Large intestine (tissue), 12 donors: Measurements from ENCODE around the gene HSD17B2. TPM values are rescaled to one million over a fixed set of nuclear protein-coding genes. Genes with fewer than 3 reads are reported as not detected.

ENCODE experiments used
- DNase-seq, 2 donors: peaks; one replicate each; pipeline versions ENCODE4 v3.0.0 to v3.0.0-alpha.2; 2013
- H3K27ac ChIP-seq: one replicate; pipeline ENCODE4 v1.5.1; 2013; ENCODE audit warnings: low read length
- H3K27me3 ChIP-seq: 2 replicates; pipeline ENCODE4 v1.6.1; 2013; ENCODE audit warnings: low read length; ENCODE audit not compliant: control insufficient read depth, insufficient read depth
- H3K36me3 ChIP-seq: 2 replicates; pipeline ENCODE4 v1.6.1; 2013; ENCODE audit warnings: low read length; ENCODE audit not compliant: control insufficient read depth, insufficient read depth
- H3K4me1 ChIP-seq: one replicate; pipeline ENCODE4 v1.6.1; 2013; ENCODE audit warnings: low read length; ENCODE audit not compliant: control insufficient read depth, insufficient read depth
- H3K4me3 ChIP-seq: one replicate; pipeline ENCODE4 v1.5.1; 2013; ENCODE audit warnings: low read length
- H3K9me3 ChIP-seq: one replicate; pipeline ENCODE4 v1.6.1; 2013; ENCODE audit warnings: mild to moderate bottlenecking, low read depth, low read length, moderate library complexity; ENCODE audit not compliant: control insufficient read depth
- WGBS: methylation state at CpG from one replicate; pipeline ENCODE4 v1.1.5; 2013; ENCODE audit warnings: low lambda C conversion rate; ENCODE audit not compliant: insufficient coverage; 5-methylcytosine and 5-hydroxymethylcytosine counted together
- long read RNA-seq, 11 donors: transcript quantifications; one replicate each; lab custom pipeline, GENCODE V29; 2026
- polyA plus RNA-seq: library from polyadenylated mRNA; unstranded; fragments of 120-200 nt; gene quantifications from one replicate; pipeline ENCODE4 v1.2.1, GENCODE V29; 2013

The HSD17B2 gene, protein sequence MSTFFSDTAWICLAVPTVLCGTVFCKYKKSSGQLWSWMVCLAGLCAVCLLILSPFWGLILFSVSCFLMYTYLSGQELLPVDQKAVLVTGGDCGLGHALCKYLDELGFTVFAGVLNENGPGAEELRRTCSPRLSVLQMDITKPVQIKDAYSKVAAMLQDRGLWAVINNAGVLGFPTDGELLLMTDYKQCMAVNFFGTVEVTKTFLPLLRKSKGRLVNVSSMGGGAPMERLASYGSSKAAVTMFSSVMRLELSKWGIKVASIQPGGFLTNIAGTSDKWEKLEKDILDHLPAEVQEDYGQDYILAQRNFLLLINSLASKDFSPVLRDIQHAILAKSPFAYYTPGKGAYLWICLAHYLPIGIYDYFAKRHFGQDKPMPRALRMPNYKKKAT
- polyA plus RNA-seq, result 69.5 TPM
- long read RNA-seq, donor 1, full-length matches to known transcripts, result 28 of 37 reads
- long read RNA-seq, donor 1, partial matches to known transcripts, result 9 of 37 reads
- long read RNA-seq, donor 1, other reads (novel, unspliced or antisense), result 0 of 37 reads
- long read RNA-seq, donor 2, full-length matches to known transcripts, result 37 of 84 reads
- long read RNA-seq, donor 2, partial matches to known transcripts, result 47 of 84 reads
- long read RNA-seq, donor 2, other reads (novel, unspliced or antisense), result 0 of 84 reads
- long read RNA-seq, donor 3, result 0 reads
- long read RNA-seq, donor 4, result 0 reads
- long read RNA-seq, donor 5, transcript HSD17B2-201 (5 exons, 1,455 nt), result major isoform, 17 of 35 reads
- long read RNA-seq, donor 5, partial matches to known transcripts, result 16 of 35 reads
- long read RNA-seq, donor 5, other reads (novel, unspliced or antisense), result 0 of 35 reads
- long read RNA-seq, donor 6, transcript HSD17B2-201 (5 exons, 1,455 nt), result major isoform, 64 of 124 reads
- long read RNA-seq, donor 6, partial matches to known transcripts, result 60 of 124 reads
- long read RNA-seq, donor 6, other reads (novel, unspliced or antisense), result 0 of 124 reads
- long read RNA-seq, donor 7, transcript HSD17B2-201 (5 exons, 1,455 nt), result major isoform, 12 of 22 reads
- long read RNA-seq, donor 7, partial matches to known transcripts, result 10 of 22 reads
- long read RNA-seq, donor 7, other reads (novel, unspliced or antisense), result 0 of 22 reads
- long read RNA-seq, donor 8, transcript HSD17B2-201 (5 exons, 1,455 nt), result major isoform, 37 of 81 reads
- long read RNA-seq, donor 8, partial matches to known transcripts, result 41 of 81 reads
- long read RNA-seq, donor 8, other reads (novel, unspliced or antisense), result 0 of 81 reads
- long read RNA-seq, donor 9, transcript HSD17B2-201 (5 exons, 1,455 nt), result major isoform, 31 of 57 reads
- long read RNA-seq, donor 9, partial matches to known transcripts, result 25 of 57 reads
- long read RNA-seq, donor 9, other reads (novel, unspliced or antisense), result 0 of 57 reads
- long read RNA-seq, donor 10, full-length matches to known transcripts, result 54 of 102 reads
- long read RNA-seq, donor 10, partial matches to known transcripts, result 48 of 102 reads
- long read RNA-seq, donor 10, other reads (novel, unspliced or antisense), result 0 of 102 reads
- long read RNA-seq, donor 11, transcript HSD17B2-201 (5 exons, 1,455 nt), result major isoform, 28 of 44 reads
- long read RNA-seq, donor 11, partial matches to known transcripts, result 15 of 44 reads
- long read RNA-seq, donor 11, other reads (novel, unspliced or antisense), result 0 of 44 reads

DNA sequence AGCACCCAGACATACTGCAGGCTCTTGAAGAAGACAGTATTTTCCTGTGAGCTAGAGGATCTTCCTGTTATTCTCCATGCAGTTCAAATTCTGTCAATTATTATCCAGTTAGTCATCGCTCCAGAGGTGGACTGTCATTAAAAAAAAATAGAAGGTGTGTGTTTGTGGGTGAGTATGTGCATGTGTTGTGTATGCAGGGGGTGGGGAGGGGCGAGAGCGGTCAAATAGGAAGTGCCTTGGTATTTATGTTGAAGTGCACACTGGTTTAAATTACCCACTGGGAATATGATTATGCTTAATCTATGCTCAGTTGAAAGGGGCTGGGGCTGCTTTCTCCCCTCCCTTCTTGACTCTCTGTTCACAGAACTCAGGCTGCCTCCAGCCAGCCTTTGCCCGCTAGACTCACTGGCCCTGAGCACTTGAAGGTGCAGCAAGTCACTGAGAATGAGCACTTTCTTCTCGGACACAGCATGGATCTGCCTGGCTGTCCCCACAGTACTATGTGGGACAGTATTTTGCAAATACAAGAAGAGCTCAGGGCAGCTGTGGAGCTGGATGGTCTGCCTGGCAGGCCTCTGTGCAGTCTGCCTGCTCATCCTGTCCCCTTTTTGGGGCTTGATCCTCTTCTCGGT lies at the start of gene HSD17B2:
Gene HSD17B2 (plus strand): TSS at position 273 of the 632 bp plus-strand sequence. CDS start 172 bp downstream, at position 445.
- Histone ChIP-seq H3K4me1 (peaks cover 31% of the 10 kb centered on the region), H3K27me3 (no peaks in the 10 kb centered on the region), H3K4me3 (peak within 1 kb of the TSS; percentile 68), H3K36me3 (no peaks in the 10 kb centered on the region), H3K27ac (peak within 1 kb of the TSS; percentile 91), H3K9me3 (no peaks in the 10 kb centered on the region)
- DNase-seq, result peak; percentile 83 to 94
- no CpG with 5 or more reads among the region's 6 CpGs for WGBS

DNA sequence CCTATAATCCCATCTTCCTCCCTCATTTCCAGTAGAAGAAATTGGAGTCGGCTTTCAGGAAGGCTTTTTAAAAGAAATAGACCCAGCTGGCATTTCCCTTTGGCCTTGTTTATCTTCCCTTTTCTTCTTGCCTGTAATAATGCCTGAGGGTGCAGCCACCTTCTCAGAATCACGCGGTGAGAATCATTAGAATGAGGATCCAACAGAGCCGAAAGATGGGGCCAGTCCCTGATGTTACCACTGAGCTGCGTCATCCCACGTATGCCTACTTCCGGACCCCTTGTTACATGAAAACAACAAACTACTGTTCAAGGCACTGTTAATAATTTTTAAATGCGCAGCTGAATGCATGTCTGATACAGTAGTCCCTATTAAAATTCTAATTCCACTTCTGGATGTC lies 47.9 kb upstream of the HSD17B2 start:
- DNase-seq, result no peak
- no peaks in the 10 kb centered on the region for H3K36me3 ChIP-seq
- 100% methylated on average over 1 of the region's 8 CpGs for WGBS
- peaks cover 4% of the 10 kb centered on the region for H3K4me1 ChIP-seq
- no peaks in the 10 kb centered on the region for H3K9me3 ChIP-seq
- H3K27me3 ChIP-seq, result no peaks in the 10 kb centered on the region
- H3K4me3 ChIP-seq, result no peak overlapping the region
- no peak overlapping the region for H3K27ac ChIP-seq

DNA sequence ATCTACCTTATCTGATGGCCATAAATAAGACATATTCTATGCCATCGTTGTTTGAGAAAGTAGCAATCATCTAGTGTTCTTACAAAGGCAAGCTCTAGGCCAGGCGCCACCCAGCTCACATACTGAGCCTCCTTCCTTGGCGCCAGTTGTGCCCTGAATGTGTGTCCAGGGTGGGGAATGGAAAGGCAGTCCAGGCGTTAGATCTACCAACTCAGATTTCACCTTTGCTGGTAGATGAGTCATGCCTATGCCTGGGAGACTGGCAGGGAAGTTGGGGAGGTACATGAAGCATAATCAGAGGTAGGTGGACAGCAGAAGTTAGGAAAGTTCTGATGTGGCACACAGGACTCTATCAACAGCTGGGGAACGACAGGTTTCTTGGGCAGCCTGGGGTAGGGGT lies 47.3 kb upstream of the HSD17B2 start:
- Histone ChIP-seq H3K36me3 (no peaks in the 10 kb centered on the region), H3K4me1 (peaks cover 4% of the 10 kb centered on the region), H3K27ac (no peak overlapping the region), H3K27me3 (no peaks in the 10 kb centered on the region), H3K4me3 (no peak overlapping the region), H3K9me3 (no peaks in the 10 kb centered on the region)
- no peak for DNase-seq
- WGBS, result 100% methylated on average over 1 of the region's 5 CpGs

DNA sequence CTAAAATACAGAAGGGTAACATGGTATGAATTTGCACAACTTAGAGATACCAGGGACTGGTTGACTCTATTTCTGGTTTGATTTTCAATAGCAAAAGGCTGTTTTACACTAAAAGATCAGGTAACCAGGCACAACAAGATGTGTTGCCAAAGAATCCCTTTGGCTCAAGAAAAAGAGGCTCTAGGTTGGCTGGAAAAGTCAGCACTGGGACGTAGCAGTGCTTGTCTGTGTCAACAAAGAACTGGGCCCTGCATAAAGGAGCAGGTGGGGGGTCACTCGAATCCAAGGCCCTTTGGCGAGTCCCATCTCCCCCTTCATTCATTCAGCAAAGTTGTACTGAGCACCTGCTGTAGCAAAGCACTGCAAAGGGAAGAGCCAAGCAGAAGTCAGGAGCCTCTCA lies 42.2 kb upstream of the HSD17B2 start:
- peaks cover 8% of the 10 kb centered on the region for H3K4me1 ChIP-seq
- WGBS, result no CpG with 5 or more reads among the region's 3 CpGs
- DNase-seq, result no peak
- H3K9me3 ChIP-seq, result no peaks in the 10 kb centered on the region
- peaks cover 9% of the 10 kb centered on the region for H3K36me3 ChIP-seq
- no peak overlapping the region for H3K4me3 ChIP-seq
- H3K27me3 ChIP-seq, result no peaks in the 10 kb centered on the region
- no peak overlapping the region for H3K27ac ChIP-seq

DNA sequence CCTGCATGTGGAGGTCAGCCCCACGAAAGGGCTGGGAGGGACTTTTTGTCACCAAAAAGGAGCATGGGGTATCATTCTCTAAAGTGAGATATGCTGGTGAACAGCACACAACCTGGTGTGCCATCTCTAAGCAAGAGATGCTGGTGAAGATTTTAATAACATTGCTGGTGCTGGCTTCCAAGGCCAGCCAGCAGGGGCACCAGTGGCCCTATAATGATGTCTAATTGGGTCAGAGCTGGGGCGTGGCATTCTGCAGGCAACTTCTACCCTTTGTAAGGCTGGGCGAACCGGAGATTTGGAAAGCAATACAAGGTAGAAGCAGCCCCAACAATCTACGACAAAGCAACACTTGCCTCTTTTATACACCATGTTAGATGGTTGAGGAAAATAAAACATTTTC lies 40.6 kb upstream of the HSD17B2 start:
- no peak for DNase-seq
- Histone ChIP-seq H3K9me3 (no peaks in the 10 kb centered on the region), H3K27me3 (no peaks in the 10 kb centered on the region), H3K4me3 (no peak overlapping the region), H3K36me3 (peaks cover 22% of the 10 kb centered on the region), H3K27ac (no peak overlapping the region), H3K4me1 (peaks cover 8% of the 10 kb centered on the region)
- WGBS, result no CpG with 5 or more reads among the region's 5 CpGs

DNA sequence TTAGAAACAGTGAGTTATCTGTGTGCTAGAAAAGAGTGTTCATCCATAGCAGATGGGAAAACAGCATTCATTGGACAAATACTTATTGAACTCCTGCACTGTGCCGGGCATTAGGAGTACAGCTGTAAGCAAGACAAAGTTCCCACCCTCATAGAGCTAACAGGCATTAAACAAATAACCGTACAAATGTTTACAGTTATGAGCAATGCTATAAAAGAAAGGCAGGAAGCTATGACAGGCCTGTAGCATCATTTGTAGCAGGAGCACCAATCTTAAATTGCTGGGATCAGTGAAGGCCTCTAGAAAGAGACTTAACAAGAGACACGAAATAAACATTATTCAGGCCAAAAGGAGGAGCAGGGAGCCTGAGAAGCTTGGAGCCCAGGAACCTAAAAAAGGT lies 39.4 kb upstream of the HSD17B2 start:
- DNase-seq, result no peak
- peaks cover 30% of the 10 kb centered on the region for H3K36me3 ChIP-seq
- no peaks in the 10 kb centered on the region for H3K9me3 ChIP-seq
- no CpG with 5 or more reads among the region's 3 CpGs for WGBS
- H3K27me3 ChIP-seq, result no peaks in the 10 kb centered on the region
- no peak overlapping the region for H3K27ac ChIP-seq
- no peak overlapping the region for H3K4me3 ChIP-seq
- H3K4me1 ChIP-seq, result peaks cover 4% of the 10 kb centered on the region

DNA sequence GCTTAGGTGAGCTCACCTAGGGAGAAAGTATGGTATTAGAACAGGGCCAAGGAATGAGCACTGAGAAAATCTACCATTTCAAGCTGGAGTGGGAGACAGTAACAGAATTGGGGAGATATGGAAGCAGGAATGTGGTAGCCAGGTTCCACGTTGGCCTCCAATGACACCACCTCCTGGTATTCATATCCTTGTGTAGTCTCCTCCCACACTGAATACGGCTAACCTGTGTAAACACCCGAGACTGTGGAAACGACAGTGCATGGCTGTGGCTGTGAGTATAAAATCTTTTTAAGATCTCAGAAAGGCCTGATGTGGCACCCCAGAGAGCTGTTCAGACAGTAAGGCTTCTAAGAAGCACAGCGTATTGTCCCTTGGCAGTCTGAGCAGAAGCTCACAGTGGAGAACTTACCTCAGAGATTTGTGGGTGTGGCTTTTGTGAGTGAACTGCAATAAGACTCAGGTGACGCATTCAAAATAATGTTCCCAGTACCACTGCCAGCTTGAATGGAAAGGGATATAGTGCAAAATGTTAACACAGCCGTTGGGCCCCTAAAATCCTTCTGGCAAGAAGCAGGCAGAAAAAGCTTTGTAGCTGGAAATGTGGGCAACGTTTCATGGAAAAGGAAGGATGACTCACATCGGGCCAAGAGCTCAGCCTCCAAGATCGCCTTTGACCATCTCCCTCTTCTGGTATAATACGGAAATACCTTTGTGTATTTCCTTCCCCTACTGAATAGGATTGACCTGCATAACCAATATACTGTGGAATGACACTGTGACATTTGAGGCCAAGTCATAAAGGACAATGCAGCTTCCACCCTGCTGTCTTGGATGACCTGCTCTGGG lies 38.2 kb upstream of the HSD17B2 start:
- no peaks in the 10 kb centered on the region for H3K9me3 ChIP-seq
- H3K27me3 ChIP-seq, result no peaks in the 10 kb centered on the region
- peak overlapping the region; percentile 55 for H3K27ac ChIP-seq
- peaks cover 32% of the 10 kb centered on the region for H3K36me3 ChIP-seq
- peaks cover 4% of the 10 kb centered on the region for H3K4me1 ChIP-seq
- H3K4me3 ChIP-seq, result no peak overlapping the region
- peak; percentile 25 to 40 for DNase-seq
- WGBS, result no CpG with 5 or more reads among the region's 11 CpGs

DNA sequence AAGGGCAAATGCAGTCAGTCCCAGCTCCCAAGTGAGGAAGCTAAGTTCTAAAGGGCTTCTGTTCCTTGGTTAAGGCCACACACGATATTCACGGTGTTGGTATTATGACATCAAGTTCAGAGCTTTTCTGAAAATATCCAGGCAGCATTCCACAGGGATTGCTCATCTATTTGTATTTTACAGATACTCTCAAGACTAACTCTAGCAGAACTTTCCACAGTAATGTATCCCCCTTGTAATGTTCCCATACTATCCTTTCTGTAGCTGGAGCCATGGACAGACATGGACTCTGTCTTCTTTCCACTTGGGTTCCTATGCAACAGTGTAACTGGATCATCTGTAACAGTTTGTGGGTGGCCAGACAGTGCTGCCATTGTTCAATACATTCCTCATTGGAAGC lies 37.3 kb upstream of the HSD17B2 start:
- H3K4me3 ChIP-seq, result no peak overlapping the region
- peaks cover 38% of the 10 kb centered on the region for H3K36me3 ChIP-seq
- peak in 1 of 2 donors; percentile 40 for DNase-seq
- H3K27me3 ChIP-seq, result no peaks in the 10 kb centered on the region
- no peaks in the 10 kb centered on the region for H3K9me3 ChIP-seq
- H3K4me1 ChIP-seq, result peaks cover 4% of the 10 kb centered on the region
- WGBS, result no CpG with 5 or more reads among the region's 2 CpGs
- H3K27ac ChIP-seq, result no peak overlapping the region

DNA sequence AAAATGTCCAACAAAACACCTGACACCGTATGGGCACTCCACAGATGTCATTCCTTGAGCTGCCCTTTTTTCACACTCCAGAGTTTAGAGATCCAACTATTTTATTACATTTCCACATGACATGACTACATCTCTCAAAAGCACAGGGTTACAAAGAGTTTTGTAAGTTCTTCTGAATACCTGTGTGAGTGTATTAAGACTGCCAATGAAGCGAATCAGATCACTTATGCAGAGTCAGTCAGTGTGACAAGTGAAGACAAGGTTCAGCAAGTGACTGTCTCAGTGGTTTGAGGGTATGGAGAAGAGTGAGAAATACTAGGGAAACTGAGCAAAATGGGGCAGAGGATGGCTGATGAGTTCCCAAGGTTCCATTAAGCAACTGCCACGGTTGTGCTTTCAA lies 32.2 kb upstream of the HSD17B2 start:
- DNase-seq, result no peak

More for the DNA sequence above, 32.2 kb upstream of the HSD17B2 start:
- 90% methylated on average over 2 of the region's 3 CpGs for WGBS
- Histone ChIP-seq H3K36me3 (peaks cover 43% of the 10 kb centered on the region), H3K27ac (no peak overlapping the region), H3K27me3 (no peaks in the 10 kb centered on the region), H3K4me1 (peaks cover 13% of the 10 kb centered on the region), H3K4me3 (no peak overlapping the region), H3K9me3 (no peaks in the 10 kb centered on the region)
